CD1c-positive myeloid dendritic cell (primary cell): ENCODE data around the gene TIAM2.

Experiments used
- DNase-seq: peaks from one replicate; pipeline ENCODE4 v3.0.0-alpha.2; 2016; ENCODE audit errors: extremely low spot score

TIAM2 gene

GRCh38 chr6:155061381-155061780 is 66.3 kb downstream of the TIAM2 start:
- no peak for DNase-seq

- no peak for DNase-seq
Observed at GRCh38 chr6:155062866-155063341, 67.8 kb downstream of the TIAM2 start.

- DNase-seq, result no peak
Observed at GRCh38 chr6:155064303-155064702, 69.2 kb downstream of the TIAM2 start.

- DNase-seq, result no peak
Observed at GRCh38 chr6:155066361-155066760, 71.2 kb downstream of the TIAM2 start.

- no peak for DNase-seq
Observed at GRCh38 chr6:155066921-155067680, 72.0 kb downstream of the TIAM2 start.

GRCh38 chr6:155067956-155068615 is 73.0 kb downstream of the TIAM2 start:
- peak; percentile 41 for DNase-seq

- no peak for DNase-seq
Observed at GRCh38 chr6:155069543-155069942, 74.4 kb downstream of the TIAM2 start.

- no peak for DNase-seq
Observed at GRCh38 chr6:155075930-155076695, 81.0 kb downstream of the TIAM2 start.

- DNase-seq, result no peak
Observed at GRCh38 chr6:155077331-155077730, 82.2 kb downstream of the TIAM2 start.

GRCh38 chr6:155077784-155078183 is 82.7 kb downstream of the TIAM2 start:
- no peak for DNase-seq

- DNase-seq, result peak; percentile 13
Observed at GRCh38 chr6:155078331-155078745, 83.2 kb downstream of the TIAM2 start.

- DNase-seq, result peak; percentile 17
Observed at GRCh38 chr6:155079985-155080452, 84.9 kb downstream of the TIAM2 start.

GRCh38 chr6:155080881-155081845 is 86.0 kb downstream of the TIAM2 start:
- DNase-seq, result no peak

- DNase-seq, result no peak
Observed at GRCh38 chr6:155084431-155085123, 89.5 kb downstream of the TIAM2 start.

- DNase-seq, result no peak
Observed at GRCh38 chr6:155085582-155086257, 90.6 kb downstream of the TIAM2 start.

GRCh38 chr6:155088856-155089255 is 93.7 kb downstream of the TIAM2 start:
- no peak for DNase-seq

- DNase-seq, result no peak
Observed at GRCh38 chr6:155089746-155090145, 94.6 kb downstream of the TIAM2 start.

- DNase-seq, result no peak
Observed at GRCh38 chr6:155090166-155090565, 95.1 kb downstream of the TIAM2 start.

GRCh38 chr6:155091756-155092155 is 96.6 kb downstream of the TIAM2 start:
- no peak for DNase-seq

GRCh38 chr6:155093430-155093829 is 98.3 kb downstream of the TIAM2 start:
- DNase-seq, result no peak
